Hematopoietic multipotent progenitor cell (in vitro differentiated cells): ENCODE results near the gene ZNF311. TPM values are rescaled to one million over a fixed set of nuclear protein-coding genes. Genes with fewer than 3 reads are reported as not detected.
"Not testable (repeated sequence)": the region's sequence is repeated elsewhere in the genome, so short reads cannot be mapped to it uniquely, and the experiment has no call there.

ENCODE experiments used
- DNase-seq, 3 donors: peaks; one replicate each; pipeline ENCODE4 v3.0.0-alpha.2; 2011 to 2015; ENCODE audit warnings: low read depth in 2 of 3, low spot score in 2 of 3
- small RNA-seq: library from RNA; depleted of rRNA; stranded (forward); fragments of <200 nt; gene quantifications from one replicate; pipeline ENCODE3, GENCODE V24; 2012
- total RNA-seq: library from RNA; depleted of rRNA; stranded (reverse); fragments of >200 nt; gene quantifications from one replicate; pipeline ENCODE4 v1.2.3, GENCODE V29; 2012

Gene ZNF311
- total RNA-seq, 1 donor = 0.27 TPM

DNA sequence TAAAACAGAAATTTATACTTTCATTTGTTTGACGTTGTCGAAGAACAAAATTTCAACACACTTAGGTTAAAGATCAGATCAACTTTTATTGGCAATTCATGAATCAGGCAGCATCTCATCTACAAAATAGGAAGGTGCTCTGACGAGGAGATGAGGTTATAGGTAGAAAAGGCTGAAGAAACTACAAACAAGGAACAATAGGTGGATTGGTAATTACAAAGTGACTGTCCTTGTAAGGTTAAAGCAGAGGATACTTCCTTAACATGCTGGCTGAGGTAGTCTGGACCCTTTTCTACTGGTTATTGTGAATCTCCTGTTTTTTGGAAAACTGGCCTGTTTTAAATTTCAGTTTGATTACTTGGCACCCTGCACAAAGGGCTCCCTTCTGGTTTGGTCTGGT lies 48.8 kb downstream of the ZNF311 start:
- DNase-seq = no peak

DNA sequence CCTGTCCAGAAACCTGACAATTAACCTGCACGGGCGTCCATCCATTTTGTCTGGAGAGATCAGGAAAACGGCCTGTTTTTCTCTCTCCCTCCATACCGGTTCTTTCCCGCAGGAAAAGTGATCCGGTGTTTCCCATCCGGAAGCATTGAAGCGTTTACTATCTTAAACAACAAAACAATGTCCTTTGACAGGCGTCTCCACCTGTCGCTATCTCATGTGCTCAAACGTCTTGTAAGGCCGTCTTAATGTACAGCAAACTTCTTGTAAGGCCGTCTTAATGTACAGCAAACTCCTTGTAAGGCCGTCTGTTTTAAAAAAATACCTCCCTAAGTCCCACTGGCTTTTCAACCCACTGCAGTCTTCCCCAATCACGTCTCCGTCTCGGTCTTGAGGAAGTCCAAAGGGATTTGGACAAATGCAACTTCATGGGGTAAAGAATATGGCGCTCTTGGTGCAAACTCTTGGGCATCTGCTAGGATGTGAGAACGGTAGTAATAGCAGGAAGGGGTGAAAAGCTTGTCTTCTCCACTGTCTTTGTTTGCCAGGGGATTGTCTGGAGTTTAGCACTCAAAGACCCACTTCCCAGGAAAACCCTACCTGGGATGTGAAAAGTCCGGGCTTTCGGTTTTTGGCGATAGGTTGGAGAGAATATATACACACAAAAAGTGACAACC lies 51.4 kb downstream of the ZNF311 start:
- DNase-seq = peak in 1 of 3 donors; percentile 7

DNA sequence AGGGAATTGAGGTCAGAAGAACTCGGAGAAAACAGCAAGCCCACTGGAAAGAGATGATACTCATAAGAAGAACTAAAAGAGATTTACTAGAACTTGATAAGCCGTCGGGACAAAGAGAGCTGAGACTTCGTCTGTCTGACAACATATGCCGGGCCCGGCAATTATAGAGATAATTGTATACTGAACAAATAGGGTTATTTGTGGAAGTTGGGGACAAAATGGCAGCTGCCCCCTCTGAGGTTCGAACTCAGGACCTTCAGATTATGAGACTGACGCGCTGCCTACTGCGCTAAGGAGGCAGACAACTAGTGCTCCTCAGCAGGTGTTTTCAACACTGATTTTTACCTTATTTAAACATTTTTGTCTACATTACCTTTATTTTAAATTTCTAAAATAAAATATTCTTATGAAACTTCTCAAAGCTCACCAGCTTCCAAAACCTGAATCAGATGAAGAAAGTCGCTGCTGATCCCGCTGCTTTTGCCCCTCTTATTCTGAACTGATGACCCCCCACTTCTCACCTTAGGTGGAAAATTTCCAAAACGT lies 52.0 kb downstream of the ZNF311 start:
- DNase-seq = peak in 1 of 3 donors; percentile 71

DNA sequence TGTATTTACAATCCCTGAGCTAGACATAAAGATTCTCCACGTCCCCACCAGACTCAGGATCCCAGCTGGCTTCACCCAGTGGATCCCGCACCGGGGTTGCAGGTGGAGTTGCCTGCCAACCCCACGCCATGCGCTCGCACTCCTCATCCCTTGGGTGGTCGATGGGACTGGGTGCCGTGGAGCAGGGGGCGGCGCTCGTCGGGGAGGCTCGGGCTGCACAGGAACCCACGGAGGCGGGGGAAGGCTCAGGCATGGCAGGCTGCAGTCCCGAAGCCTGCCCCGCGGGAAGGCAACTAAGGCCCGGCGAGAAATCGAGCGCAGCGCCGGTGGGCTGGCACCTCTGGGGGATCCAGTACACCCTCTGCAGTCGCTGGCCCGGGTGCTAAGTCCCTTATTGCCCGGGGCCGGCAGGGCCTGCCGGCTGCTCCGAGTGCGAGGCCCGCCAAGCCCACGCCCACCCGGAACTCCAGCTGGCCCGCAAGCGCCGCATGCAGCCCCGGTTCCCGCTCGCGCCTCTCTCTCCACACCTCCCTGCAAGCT lies 55.4 kb downstream of the ZNF311 start:
- DNase-seq = not testable (repeated sequence)

DNA sequence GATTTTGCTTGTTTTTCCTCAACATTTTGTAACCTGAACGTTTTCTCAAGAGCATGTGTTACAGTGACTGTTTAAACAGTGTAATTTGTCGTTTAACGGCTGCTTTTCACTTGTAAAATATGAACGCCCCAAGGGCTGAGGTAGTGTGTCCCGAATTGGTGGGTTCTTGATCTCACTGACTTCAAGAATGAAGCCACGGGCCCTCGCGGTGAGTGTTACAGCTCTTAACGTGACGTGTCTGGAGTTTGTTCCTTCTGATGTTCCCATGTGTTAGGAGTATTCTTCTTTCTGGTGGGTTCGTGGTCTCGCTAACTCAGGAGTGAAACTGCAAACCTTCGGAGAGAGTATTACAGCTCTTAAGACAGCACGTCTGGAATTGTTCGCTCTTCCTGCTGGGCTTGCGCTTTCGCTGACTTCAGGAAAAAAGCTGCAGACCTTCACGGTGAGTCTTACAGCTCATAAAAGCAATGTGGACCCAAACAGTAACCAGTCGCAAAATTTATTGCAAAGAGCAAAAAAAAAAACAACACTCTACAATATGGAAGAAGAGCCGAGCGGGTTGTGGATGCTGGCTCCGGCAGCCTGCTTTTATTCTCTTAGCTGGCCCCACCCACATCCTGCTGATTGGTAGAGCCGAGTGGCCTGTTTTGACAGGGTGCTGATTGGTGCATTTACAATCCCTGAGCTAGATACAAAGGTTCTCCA lies 56.2 kb downstream of the ZNF311 start:
- no peak for DNase-seq

DNA sequence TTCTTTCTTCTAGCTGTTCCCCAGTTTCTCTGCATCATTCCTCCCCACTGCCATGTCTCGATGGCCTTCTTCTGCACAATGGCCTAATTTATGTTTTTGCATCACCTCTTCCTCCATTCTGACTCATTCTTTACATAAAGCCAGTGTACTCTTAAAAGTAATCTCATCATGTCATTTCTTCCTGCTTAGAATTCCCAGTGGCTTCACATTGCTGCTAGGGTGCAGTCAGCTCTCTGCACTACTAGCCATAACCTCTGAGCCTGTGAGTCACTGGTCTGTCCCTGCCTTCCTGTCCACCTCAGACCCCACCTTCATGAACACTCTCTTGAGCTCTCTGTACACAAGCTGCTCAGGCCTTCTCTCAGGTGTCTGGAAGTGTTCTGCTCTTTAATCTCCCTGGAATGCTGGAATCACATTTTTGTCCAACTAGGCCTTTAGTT lies 57.3 kb downstream of the ZNF311 start:
- no peak for DNase-seq

DNA sequence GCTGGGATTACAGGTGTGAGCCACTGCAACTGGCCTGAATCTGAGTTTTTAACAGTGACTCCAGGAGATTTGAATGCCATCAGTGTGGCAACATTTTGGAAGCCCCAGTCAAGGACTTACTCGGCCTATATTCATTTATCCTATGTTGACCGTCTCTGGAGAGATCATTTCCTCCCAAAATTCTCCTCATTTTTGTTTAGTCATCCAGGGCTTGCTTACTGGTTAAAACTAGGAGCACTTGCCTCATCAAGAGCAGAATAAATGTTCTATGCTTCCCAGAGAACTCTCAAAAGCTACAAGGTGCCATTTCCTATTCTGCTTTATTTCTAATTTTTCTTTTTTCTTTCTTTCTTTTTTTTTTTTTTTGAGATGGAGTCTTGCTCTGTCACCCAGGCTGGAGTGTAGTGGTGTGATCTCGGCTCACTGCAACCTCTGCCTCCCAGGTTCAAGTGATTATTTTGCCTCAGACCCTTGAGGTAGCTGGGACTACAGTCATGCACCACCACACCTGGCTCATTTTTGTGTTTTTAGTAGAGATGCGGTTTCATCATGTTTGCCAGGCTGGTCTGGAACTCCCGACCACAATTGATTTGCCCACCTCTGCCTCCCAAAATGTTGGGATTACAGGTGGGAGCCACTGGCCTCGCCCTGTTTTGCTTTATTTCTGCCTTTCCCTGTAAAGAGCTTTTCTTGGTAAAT lies 57.9 kb downstream of the ZNF311 start:
- DNase-seq = no peak

DNA sequence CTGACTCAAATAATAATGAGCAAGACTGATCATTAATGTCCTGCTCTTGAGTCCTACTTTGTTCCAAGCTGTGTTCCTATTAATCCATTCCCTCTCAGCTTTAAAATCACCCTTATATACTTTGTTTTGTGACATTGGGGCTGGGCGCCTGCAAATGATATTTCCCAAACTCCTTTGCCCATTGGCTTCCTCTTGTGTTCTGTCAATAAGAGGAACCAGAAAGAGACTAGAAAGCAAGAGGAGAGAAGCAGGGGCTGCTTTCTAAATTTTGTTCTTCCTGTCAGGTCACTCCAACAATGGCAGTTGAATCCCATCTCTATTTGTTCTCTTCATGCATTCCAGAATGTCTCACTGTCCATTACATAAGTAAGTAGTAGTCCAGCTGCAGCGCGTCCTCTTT lies 59.8 kb downstream of the ZNF311 start:
- DNase-seq = peak in 1 of 3 donors; percentile 23

Small RNAs within 50 kb of the gene (small RNA-seq; reads per million reads assigned to genes)
- not detected for gene RN7SL471P

Other genes starting within 250 kb of the ZNF311 start
- 59.8 TPM for gene TRIM27, start 81.3 kb downstream of the ZNF311 start, total RNA-seq
- not detected for gene OR2W1, start 39.9 kb upstream of the ZNF311 start, total RNA-seq
- gene OR2B3, start 82.0 kb upstream of the ZNF311 start, total RNA-seq = not detected
- gene OR2J1, start 94.2 kb upstream of the ZNF311 start, total RNA-seq = under 0.01 TPM
- not detected for gene OR2J3, start 102.7 kb upstream of the ZNF311 start, total RNA-seq
- gene OR2J2, start 165.6 kb upstream of the ZNF311 start, total RNA-seq = under 0.01 TPM